Measurements from ENCODE around the gene CC2D2A.

GRCh38 chr4:15556511-15557092, 86.9 kb downstream of the CC2D2A start:
- TF ChIP-seq ISL1 (CRISPR knock-in tag; IDR thresholded peaks at IDR 0.05) (no peak), ZFP30 (CRISPR knock-in tag; IDR thresholded peaks at IDR 0.05) (no peak), CREB5 (CRISPR knock-in tag; IDR thresholded peaks at IDR 0.05; ENCODE audit: low read depth) (no peak)

Data from SK-N-SH treated with all-trans-retinoic acid at 6 μM for 48 hours (cell line).